ENCODE data around the gene C10orf90. TPM values are rescaled to one million over a fixed set of nuclear protein-coding genes. Genes with fewer than 3 reads are reported as not detected.
"Not testable (repeated sequence)": the region's sequence is repeated elsewhere in the genome, so short reads cannot be mapped to it uniquely, and the experiment has no call there.

The C10orf90 gene
- total RNA-seq, 1 donor = 0.72 TPM

GRCh38 chr10:126551202-126551601 lies 119.3 kb downstream of the C10orf90 start:
- H3K27ac ChIP-seq (ENCODE audit: low read depth, low read length) = no peak overlapping the region
- H3K36me3 ChIP-seq (ENCODE audit: insufficient read depth, low read length) = no peaks in the 10 kb centered on the region
- no peaks in the 10 kb centered on the region for H4K20me1 ChIP-seq (ENCODE audit: insufficient read depth, low read length)
- H3K27me3 ChIP-seq (ENCODE audit: insufficient read depth, low read length) = peaks cover 18% of the 10 kb centered on the region
- H2AFZ ChIP-seq (ENCODE audit: low read length) = no peak overlapping the region
- H3K4me1 ChIP-seq (ENCODE audit: insufficient read depth, low read length) = no peaks in the 10 kb centered on the region
- no peaks in the 10 kb centered on the region for H3K9me3 ChIP-seq (ENCODE audit: low read depth, low read length)
- H3K79me2 ChIP-seq (ENCODE audit: insufficient read depth, low read length) = no peaks in the 10 kb centered on the region
- no peak for TF ChIP-seq CTCF (IDR thresholded peaks at IDR 0.05; ENCODE audit: extremely low read depth, low read depth, low read length)
- no peak overlapping the region for H3K4me2 ChIP-seq (ENCODE audit: insufficient read depth, low read length)
- DNase-seq (ENCODE audit: insufficient read length, low spot score, missing footprints) = no peak
- H3K4me3 ChIP-seq (ENCODE audit: insufficient read depth, low read length) = no peak overlapping the region

GRCh38 chr10:126550586-126550985 lies 119.9 kb downstream of the C10orf90 start:
- H3K27ac ChIP-seq (ENCODE audit: low read depth, low read length); H3K9me3 ChIP-seq (ENCODE audit: low read depth, low read length); H4K20me1 ChIP-seq (ENCODE audit: insufficient read depth, low read length); H3K4me3 ChIP-seq (ENCODE audit: insufficient read depth, low read length); H3K4me2 ChIP-seq (ENCODE audit: insufficient read depth, low read length); H3K36me3 ChIP-seq (ENCODE audit: insufficient read depth, low read length); H3K4me1 ChIP-seq (ENCODE audit: insufficient read depth, low read length); H2AFZ ChIP-seq (ENCODE audit: low read length); DNase-seq (ENCODE audit: insufficient read length, low spot score, missing footprints); H3K79me2 ChIP-seq (ENCODE audit: insufficient read depth, low read length): not testable (repeated sequence)
- peaks cover 17% of the 10 kb centered on the region for H3K27me3 ChIP-seq (ENCODE audit: insufficient read depth, low read length)

- no peaks in the 10 kb centered on the region for H3K36me3 ChIP-seq (ENCODE audit: insufficient read depth, low read length)
- H3K79me2 ChIP-seq (ENCODE audit: insufficient read depth, low read length) = no peaks in the 10 kb centered on the region
- H3K27ac ChIP-seq (ENCODE audit: low read depth, low read length) = no peak overlapping the region
- no peak for TF ChIP-seq CTCF (IDR thresholded peaks at IDR 0.05; ENCODE audit: extremely low read depth, low read depth, low read length)
- H3K4me1 ChIP-seq (ENCODE audit: insufficient read depth, low read length) = no peaks in the 10 kb centered on the region
- H4K20me1 ChIP-seq (ENCODE audit: insufficient read depth, low read length) = no peaks in the 10 kb centered on the region
- DNase-seq (ENCODE audit: insufficient read length, low spot score, missing footprints) = no peak
- H3K4me2 ChIP-seq (ENCODE audit: insufficient read depth, low read length) = no peak overlapping the region
- H2AFZ ChIP-seq (ENCODE audit: low read length) = no peak overlapping the region
- H3K27me3 ChIP-seq (ENCODE audit: insufficient read depth, low read length) = peaks cover 27% of the 10 kb centered on the region
- no peak overlapping the region for H3K4me3 ChIP-seq (ENCODE audit: insufficient read depth, low read length)
- H3K9me3 ChIP-seq (ENCODE audit: low read depth, low read length) = no peaks in the 10 kb centered on the region
Observed at GRCh38 chr10:126549344-126549743, 121.1 kb downstream of the C10orf90 start.

GRCh38 chr10:126544565-126544964 lies 125.9 kb downstream of the C10orf90 start:
- H3K27ac ChIP-seq (ENCODE audit: low read depth, low read length) = no peak overlapping the region
- no peak overlapping the region for H2AFZ ChIP-seq (ENCODE audit: low read length)
- TF ChIP-seq CTCF (IDR thresholded peaks at IDR 0.05; ENCODE audit: extremely low read depth, low read depth, low read length) = no peak
- H3K79me2 ChIP-seq (ENCODE audit: insufficient read depth, low read length) = no peaks in the 10 kb centered on the region
- H3K4me2 ChIP-seq (ENCODE audit: insufficient read depth, low read length) = no peak overlapping the region
- H3K27me3 ChIP-seq (ENCODE audit: insufficient read depth, low read length) = peaks cover 26% of the 10 kb centered on the region
- no peaks in the 10 kb centered on the region for H3K4me1 ChIP-seq (ENCODE audit: insufficient read depth, low read length)
- no peak for DNase-seq (ENCODE audit: insufficient read length, low spot score, missing footprints)
- no peaks in the 10 kb centered on the region for H3K36me3 ChIP-seq (ENCODE audit: insufficient read depth, low read length)
- H3K4me3 ChIP-seq (ENCODE audit: insufficient read depth, low read length) = no peak overlapping the region
- no peaks in the 10 kb centered on the region for H3K9me3 ChIP-seq (ENCODE audit: low read depth, low read length)
- H4K20me1 ChIP-seq (ENCODE audit: insufficient read depth, low read length) = no peaks in the 10 kb centered on the region
